Small intestine (tissue), 7 donors: ENCODE results near the gene HOXA5. TPM values are rescaled to one million over a fixed set of nuclear protein-coding genes. Genes with fewer than 3 reads are reported as not detected.
A peak's percentile ranks its signal among the peaks of the same experiment; 100 is the strongest.

Source experiments
- DNase-seq, 2 donors: peaks; one replicate each; pipeline versions ENCODE4 v3.0.0 to v3.0.0-alpha.2; 2013
- FAIRE-seq: peaks from 2 replicates; lab custom pipeline; 2012; peaks lifted over from hg19 to GRCh38; lab: Jason Lieb, UNC
- H3K27ac ChIP-seq, 3 donors: one replicate each; pipeline ENCODE4 v1.5.1; 2013; ENCODE audit warnings: low read length in 2 of 3, mild to moderate bottlenecking in 2 of 3, control low read depth in 1 of 3, inconsistent platforms in 1 of 3, low read depth in 1 of 3, moderate library complexity in 1 of 3
- H3K27me3 ChIP-seq, 3 donors: one replicate each; pipeline ENCODE4 v1.6.1; 2013; ENCODE audit warnings: low read length in 3 of 3, inconsistent platforms in 1 of 3; ENCODE audit not compliant: control insufficient read depth in 3 of 3, insufficient read depth in 3 of 3
- H3K36me3 ChIP-seq, 3 donors: one replicate each; pipeline ENCODE4 v1.6.1; 2013; ENCODE audit warnings: low read length in 3 of 3, inconsistent platforms in 1 of 3, low read depth in 1 of 3, mild to moderate bottlenecking in 1 of 3, moderate library complexity in 1 of 3; ENCODE audit not compliant: control insufficient read depth in 3 of 3, insufficient read depth in 2 of 3
- H3K4me1 ChIP-seq, 3 donors: one replicate each; pipeline ENCODE4 v1.6.1; 2013; ENCODE audit warnings: low read length in 2 of 3, inconsistent platforms in 1 of 3, low read depth in 1 of 3, mild to moderate bottlenecking in 1 of 3, moderate library complexity in 1 of 3; ENCODE audit not compliant: control insufficient read depth in 3 of 3, insufficient read depth in 2 of 3
- H3K4me3 ChIP-seq, 3 donors: one replicate each; pipeline ENCODE4 v1.5.1; 2013; ENCODE audit warnings: low read length in 3 of 3, control low read depth in 1 of 3, inconsistent platforms in 1 of 3, low read depth in 1 of 3, mild to moderate bottlenecking in 1 of 3, moderate library complexity in 1 of 3
- H3K9me3 ChIP-seq, 2 donors: one replicate each; pipeline ENCODE4 v1.6.1; 2013; ENCODE audit warnings: low read depth in 1 of 2, low read length in 1 of 2; ENCODE audit not compliant: control insufficient read depth in 2 of 2, insufficient read depth in 1 of 2
- WGBS, 3 donors: extraction: QIAGEN DNeasy Blood & Tissue Kit; methylation state at CpG; one replicate each; pipeline ENCODE4 v1.1.7; 2013; 5-methylcytosine and 5-hydroxymethylcytosine counted together
- polyA plus RNA-seq, 4 donors: library from polyadenylated mRNA; stranded (reverse) in 3 of 4; unstranded in 1 of 4; fragments of 200-250 nt in 3 of 4; fragments of 120-200 nt in 1 of 4; gene quantifications; one replicate each; pipeline versions ENCODE4 v1.2.1 to v1.2.3, GENCODE V29; 2013
- donor health status: healthy with polysubstance abuse.
- donor health status: control.
- donor health status: control.
- donor health status: Bipolar disorder and iron deficiency.
- donor health status: healthy.

Gene HOXA5
- polyA plus RNA-seq, 4 donors = 0.45 to 44.0 (median 5.1) TPM

- FAIRE-seq (no peak), DNase-seq (peak in 1 of 2 donors; percentile 1)
- H3K27ac ChIP-seq = no peak overlapping the region
- peaks cover 7 to 81% (median 8%) of the 10 kb centered on the region in 3 donors for H3K27me3 ChIP-seq
- no peak overlapping the region for H3K4me3 ChIP-seq
- peaks cover 0 to 8% (median 0%) of the 10 kb centered on the region in 3 donors for H3K36me3 ChIP-seq
- H3K9me3 ChIP-seq = no peaks in the 10 kb centered on the region
- 66 to 77% (median 71%) methylated on average over 29 of the region's 29 CpGs for WGBS, 3 donors
- peaks cover 0 to 10% (median 2%) of the 10 kb centered on the region in 3 donors for H3K4me1 ChIP-seq
These were observed 49.0 kb downstream of the HOXA5 start for GRCh38 chr7:27094304-27095049.

- Histone ChIP-seq H3K4me1 (peaks cover 0 to 6% (median 0%) of the 10 kb centered on the region in 3 donors), H3K9me3 (peaks cover 0 to 2% of the 10 kb centered on the region in 2 donors), H3K27ac (no peak overlapping the region), H3K36me3 (peaks cover 0 to 1% (median 0%) of the 10 kb centered on the region in 3 donors), H3K27me3 (peaks cover 8 to 80% (median 9%) of the 10 kb centered on the region in 3 donors), H3K4me3 (no peak overlapping the region)
- FAIRE-seq = no peak
- 70 to 74% (median 73%) methylated on average over 6 of the region's 6 CpGs for WGBS, 3 donors
- DNase-seq = peak in 1 of 2 donors; percentile 0
These were observed 50.1 kb downstream of the HOXA5 start for GRCh38 chr7:27093184-27093895.

GRCh38 chr7:27092819-27093110 is 50.7 kb downstream of the HOXA5 start:
- Histone ChIP-seq H3K9me3 (peaks cover 0 to 6% of the 10 kb centered on the region in 2 donors), H3K27ac (no peak overlapping the region), H3K36me3 (no peaks in the 10 kb centered on the region), H3K4me1 (peaks cover 0 to 5% (median 0%) of the 10 kb centered on the region in 3 donors), H3K4me3 (no peak overlapping the region), H3K27me3 (peaks cover 8 to 80% (median 11%) of the 10 kb centered on the region in 3 donors)
- 64 to 77% (median 76%) methylated on average over 1 of the region's 1 CpG for WGBS, 3 donors
- FAIRE-seq (no peak), DNase-seq (no peak)

- FAIRE-seq = no peak
- WGBS, 3 donors = 59 to 71% (median 63%) methylated on average over 9 of the region's 9 CpGs
These were observed 51.3 kb downstream of the HOXA5 start for GRCh38 chr7:27091941-27092818.

GRCh38 chr7:27091105-27091504 is 52.4 kb downstream of the HOXA5 start:
- no peak for FAIRE-seq
- H3K4me1 ChIP-seq = no peaks in the 10 kb centered on the region
- no peak overlapping the region for H3K4me3 ChIP-seq
- H3K27me3 ChIP-seq = peaks cover 8 to 68% (median 10%) of the 10 kb centered on the region in 3 donors
- no peak for DNase-seq
- no peaks in the 10 kb centered on the region for H3K36me3 ChIP-seq
- WGBS, 3 donors = 15 to 29% (median 20%) methylated on average over 3 of the region's 3 CpGs
- H3K27ac ChIP-seq = no peak overlapping the region
- H3K9me3 ChIP-seq = peaks cover 0 to 8% of the 10 kb centered on the region in 2 donors

More at GRCh38 chr7:27091941-27092818, 51.3 kb downstream of the HOXA5 start:
- Histone ChIP-seq H3K4me1 (peaks cover 0 to 3% (median 0%) of the 10 kb centered on the region in 3 donors), H3K4me3 (no peak overlapping the region), H3K36me3 (no peaks in the 10 kb centered on the region), H3K27me3 (peaks cover 8 to 78% (median 10%) of the 10 kb centered on the region in 3 donors), H3K9me3 (peaks cover 0 to 8% of the 10 kb centered on the region in 2 donors), H3K27ac (no peak overlapping the region)
- peak in 1 of 2 donors; percentile 3 for DNase-seq

Other genes starting within 250 kb of the HOXA5 start
- 1 to 10 TPM in 1 of 4 donors, under 1 TPM in 2, not detected in 1; 0.49 to 4.5 (median 0.81) TPM for gene HOXA1, start 47.7 kb downstream of the HOXA5 start, polyA plus RNA-seq
- gene HOXA2, start 41.0 kb downstream of the HOXA5 start, polyA plus RNA-seq = 1 to 10 TPM in 1 of 4 donors, under 1 TPM in 1, not detected in 2; 0.97 to 6.9 TPM
- gene HOXA4, start 12.9 kb downstream of the HOXA5 start, polyA plus RNA-seq = 10 to 100 TPM in 1 of 4 donors, 1 to 10 TPM in 2, not detected in 1; 2.4 to 15.3 (median 7.9) TPM
- gene HOXA6, start 4.1 kb upstream of the HOXA5 start, polyA plus RNA-seq = 10 to 100 TPM in 1 of 4 donors, under 1 TPM in 2, not detected in 1; 0.46 to 29.7 (median 0.81) TPM
- 10 to 100 TPM in 1 of 4 donors, 1 to 10 TPM in 1, under 1 TPM in 2; 0.45 to 47.4 (median 1.9) TPM for gene HOXA3, start 8.9 kb upstream of the HOXA5 start, polyA plus RNA-seq
- 10 to 100 TPM in 1 of 4 donors, 1 to 10 TPM in 2, not detected in 1; 1.1 to 16.9 (median 1.9) TPM for gene HOXA7, start 13.0 kb upstream of the HOXA5 start, polyA plus RNA-seq
- 10 to 100 TPM in 1 of 4 donors, under 1 TPM in 1, not detected in 2; 0.28 to 74.3 TPM for gene HOXA9, start 21.9 kb upstream of the HOXA5 start, polyA plus RNA-seq
- 10 to 100 TPM in 1 of 4 donors, under 1 TPM in 1, not detected in 2; 0.06 to 19.8 TPM for gene HOXA10, start 30.6 kb upstream of the HOXA5 start, polyA plus RNA-seq
- gene HOXA11, start 41.6 kb upstream of the HOXA5 start, polyA plus RNA-seq = under 1 TPM in 1 of 4 donors, not detected in 3; 0.04 TPM
- gene HOXA13, start 56.4 kb upstream of the HOXA5 start, polyA plus RNA-seq = under 1 TPM in 1 of 4 donors, not detected in 3; 0.01 TPM
- not detected for gene EVX1, start 99.1 kb upstream of the HOXA5 start, polyA plus RNA-seq